LNCAP (cell line): Measurements from ENCODE around the gene QSOX2.

Experiments used
- CTCF ChIP-seq: fragments of 450-650 bp; IDR thresholded peaks from 2 replicates; pipeline ENCODE4 v1.5.1; 2017; ENCODE audit warnings: mild to moderate bottlenecking

The QSOX2 gene

GRCh38 chr9:136280535-136281315, 35.1 kb upstream of the QSOX2 start:
- TF ChIP-seq CTCF = no peak

- TF ChIP-seq CTCF = no peak
Measured at GRCh38 chr9:136279471-136279870, 33.9 kb upstream of the QSOX2 start.

DNA sequence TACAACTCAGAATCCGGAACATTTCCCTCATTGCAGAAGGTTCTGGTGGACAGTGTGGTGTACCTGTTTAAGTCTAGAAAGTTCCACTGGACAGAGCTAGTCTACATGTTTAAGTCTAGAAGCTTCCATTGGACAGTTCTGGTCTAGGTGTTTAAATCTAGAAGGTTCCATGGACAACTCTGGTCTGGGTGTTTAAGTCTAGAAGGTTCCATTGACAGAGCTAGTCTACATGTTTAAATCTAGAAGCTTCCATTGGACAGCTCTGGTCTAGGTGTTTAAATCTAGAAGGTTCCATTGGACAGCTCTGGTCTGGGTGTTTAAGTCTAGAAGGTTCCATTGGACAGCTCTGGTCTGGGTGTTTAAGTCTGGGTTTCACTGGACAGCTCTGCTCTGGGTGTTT, 33.3 kb upstream of the QSOX2 start:
- TF ChIP-seq CTCF = no peak

DNA sequence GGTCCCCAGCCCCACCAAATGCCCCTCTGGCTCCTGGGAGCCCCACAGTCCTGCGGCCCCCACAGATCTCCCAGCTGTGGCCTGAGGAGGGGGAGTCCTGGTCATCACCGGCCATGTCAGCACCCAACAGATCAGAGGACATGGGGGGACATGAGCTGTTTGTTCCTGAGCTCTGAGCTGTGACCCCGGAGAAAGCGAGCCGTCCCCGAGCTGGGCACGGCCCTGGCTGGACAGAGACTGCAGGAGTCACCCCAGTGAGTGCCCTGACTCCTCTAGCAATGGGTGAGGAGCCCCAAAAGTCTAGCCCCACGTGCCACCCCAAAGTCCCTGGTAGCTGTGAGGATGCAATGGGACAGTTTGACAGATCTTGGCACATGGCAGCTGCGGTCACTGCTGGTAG, 32.6 kb upstream of the QSOX2 start:
- TF ChIP-seq CTCF = no peak

GRCh38 chr9:136277746-136278145, 32.1 kb upstream of the QSOX2 start:
- no peak for TF ChIP-seq CTCF

- no peak for TF ChIP-seq CTCF
Measured at GRCh38 chr9:136276716-136277115, 31.1 kb upstream of the QSOX2 start.

GRCh38 chr9:136275655-136276429, 30.2 kb upstream of the QSOX2 start:
- no peak for TF ChIP-seq CTCF
